ENCODE data around the gene CNOT3.

The CNOT3 gene

DNA sequence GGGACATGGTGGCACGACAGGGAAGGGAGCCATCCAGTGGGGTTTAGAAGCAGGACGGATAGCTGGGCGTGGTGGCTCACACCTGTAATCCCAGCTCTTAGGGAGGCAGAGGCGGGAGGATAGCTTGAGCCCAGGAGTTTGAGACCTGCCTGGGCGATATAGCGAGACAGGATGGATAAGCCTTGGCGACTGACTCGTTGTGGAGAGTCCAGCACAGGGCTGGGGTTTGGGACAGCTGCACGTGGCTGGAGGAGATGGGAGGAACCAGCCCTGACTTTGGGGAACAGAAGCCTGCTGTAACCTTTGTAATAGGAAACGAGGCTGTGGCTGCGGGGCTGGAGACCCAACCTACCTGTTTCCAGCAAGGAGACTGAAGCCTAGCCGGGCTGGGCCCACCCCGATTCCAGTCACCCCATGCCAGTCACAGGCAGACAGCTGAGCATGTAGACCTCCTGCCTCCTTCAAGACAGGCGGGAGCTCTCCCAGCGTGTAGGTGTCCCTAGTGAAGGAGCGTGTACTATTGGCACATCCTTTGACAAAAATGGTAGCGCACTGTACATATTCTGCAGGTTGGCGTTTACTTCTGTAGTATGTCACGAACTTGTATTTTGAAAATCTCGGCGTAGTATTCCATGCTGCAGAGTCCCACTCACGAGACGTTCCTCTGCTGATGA, 13.9 kb downstream of the CNOT3 start:
- Histone ChIP-seq H3K27me3 (ENCODE audit: low read length) (no peaks in the 10 kb centered on the region), H2AFZ (ENCODE audit: low read depth, low read length, severe bottlenecking) (no peak overlapping the region), H3K4me3 (ENCODE audit: insufficient read depth, low read length, poor library complexity, severe bottlenecking) (no peak overlapping the region), H3K4me2 (ENCODE audit: low read depth, low read length, poor library complexity, severe bottlenecking) (no peak overlapping the region), H3F3A (ENCODE audit: insufficient read depth) (peaks cover 8% of the 10 kb centered on the region; the same call in 1 of the 2 replicates), H3K9me3 (ENCODE audit: insufficient read depth, low read length) (no peaks in the 10 kb centered on the region), H3K36me3 (ENCODE audit: low read length) (no peaks in the 10 kb centered on the region), H3K9me2 (replicated peaks; ENCODE audit: insufficient read depth, low read length) (no peaks in the 10 kb centered on the region), H4K20me1 (ENCODE audit: low read depth, low read length) (no peaks in the 10 kb centered on the region), H3K9ac (ENCODE audit: low read length) (no peak overlapping the region), H3K79me2 (ENCODE audit: insufficient read depth, low read length) (no peaks in the 10 kb centered on the region), H3K27ac (ENCODE audit: low read depth, low read length) (no peak overlapping the region)
- no peak for TF ChIP-seq EZH2phosphoT487 (conservative IDR thresholded peaks at IDR 0.05; ENCODE audit: low read length)
- TF ChIP-seq, protein P1, sequence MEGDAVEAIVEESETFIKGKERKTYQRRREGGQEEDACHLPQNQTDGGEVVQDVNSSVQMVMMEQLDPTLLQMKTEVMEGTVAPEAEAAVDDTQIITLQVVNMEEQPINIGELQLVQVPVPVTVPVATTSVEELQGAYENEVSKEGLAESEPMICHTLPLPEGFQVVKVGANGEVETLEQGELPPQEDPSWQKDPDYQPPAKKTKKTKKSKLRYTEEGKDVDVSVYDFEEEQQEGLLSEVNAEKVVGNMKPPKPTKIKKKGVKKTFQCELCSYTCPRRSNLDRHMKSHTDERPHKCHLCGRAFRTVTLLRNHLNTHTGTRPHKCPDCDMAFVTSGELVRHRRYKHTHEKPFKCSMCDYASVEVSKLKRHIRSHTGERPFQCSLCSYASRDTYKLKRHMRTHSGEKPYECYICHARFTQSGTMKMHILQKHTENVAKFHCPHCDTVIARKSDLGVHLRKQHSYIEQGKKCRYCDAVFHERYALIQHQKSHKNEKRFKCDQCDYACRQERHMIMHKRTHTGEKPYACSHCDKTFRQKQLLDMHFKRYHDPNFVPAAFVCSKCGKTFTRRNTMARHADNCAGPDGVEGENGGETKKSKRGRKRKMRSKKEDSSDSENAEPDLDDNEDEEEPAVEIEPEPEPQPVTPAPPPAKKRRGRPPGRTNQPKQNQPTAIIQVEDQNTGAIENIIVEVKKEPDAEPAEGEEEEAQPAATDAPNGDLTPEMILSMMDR (IDR thresholded peaks at IDR 0.05; ENCODE audit: insufficient read depth, low read length, poor library complexity, severe bottlenecking), result no peak

DNA sequence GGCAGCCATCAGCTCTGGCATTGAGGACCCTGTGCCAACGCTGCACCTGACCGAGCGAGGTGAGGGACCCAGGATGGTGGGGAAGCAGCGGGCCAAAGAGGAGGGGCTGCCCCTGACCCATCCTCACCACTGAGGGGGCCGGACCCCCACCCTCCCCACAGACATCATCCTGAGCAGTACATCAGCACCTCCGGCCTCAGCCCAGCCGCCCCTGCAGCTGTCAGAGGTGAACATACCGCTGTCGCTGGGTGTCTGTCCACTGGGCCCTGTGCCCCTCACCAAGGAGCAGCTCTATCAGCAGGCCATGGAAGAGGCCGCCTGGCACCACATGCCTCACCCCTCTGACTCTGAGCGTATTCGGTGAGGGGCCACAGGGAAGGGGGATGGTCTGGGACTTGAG, 14.7 kb downstream of the CNOT3 start:
- no peak overlapping the region for H2AFZ ChIP-seq (ENCODE audit: low read depth, low read length, severe bottlenecking)
- H3K9me2 ChIP-seq (replicated peaks; ENCODE audit: insufficient read depth, low read length), result no peaks in the 10 kb centered on the region
- no peak overlapping the region for H3K4me2 ChIP-seq (ENCODE audit: low read depth, low read length, poor library complexity, severe bottlenecking)
- no peak overlapping the region for H3K4me3 ChIP-seq (ENCODE audit: insufficient read depth, low read length, poor library complexity, severe bottlenecking)
- H3K9ac ChIP-seq (ENCODE audit: low read length), result no peak overlapping the region
- no peaks in the 10 kb centered on the region for H3K27me3 ChIP-seq (ENCODE audit: low read length)
- H4K20me1 ChIP-seq (ENCODE audit: low read depth, low read length), result no peaks in the 10 kb centered on the region
- H3K9me3 ChIP-seq (ENCODE audit: insufficient read depth, low read length), result no peaks in the 10 kb centered on the region
- no peak overlapping the region for H3K27ac ChIP-seq (ENCODE audit: low read depth, low read length)
- peaks cover 8% of the 10 kb centered on the region; the same call in 1 of the 2 replicates for H3F3A ChIP-seq (ENCODE audit: insufficient read depth)
- TF ChIP-seq EZH2phosphoT487 (conservative IDR thresholded peaks at IDR 0.05; ENCODE audit: low read length), result no peak
- TF ChIP-seq, protein P1 (IDR thresholded peaks at IDR 0.05; ENCODE audit: insufficient read depth, low read length, poor library complexity, severe bottlenecking), result no peak
- H3K79me2 ChIP-seq (ENCODE audit: insufficient read depth, low read length), result no peaks in the 10 kb centered on the region
- H3K36me3 ChIP-seq (ENCODE audit: low read length), result no peaks in the 10 kb centered on the region

DNA sequence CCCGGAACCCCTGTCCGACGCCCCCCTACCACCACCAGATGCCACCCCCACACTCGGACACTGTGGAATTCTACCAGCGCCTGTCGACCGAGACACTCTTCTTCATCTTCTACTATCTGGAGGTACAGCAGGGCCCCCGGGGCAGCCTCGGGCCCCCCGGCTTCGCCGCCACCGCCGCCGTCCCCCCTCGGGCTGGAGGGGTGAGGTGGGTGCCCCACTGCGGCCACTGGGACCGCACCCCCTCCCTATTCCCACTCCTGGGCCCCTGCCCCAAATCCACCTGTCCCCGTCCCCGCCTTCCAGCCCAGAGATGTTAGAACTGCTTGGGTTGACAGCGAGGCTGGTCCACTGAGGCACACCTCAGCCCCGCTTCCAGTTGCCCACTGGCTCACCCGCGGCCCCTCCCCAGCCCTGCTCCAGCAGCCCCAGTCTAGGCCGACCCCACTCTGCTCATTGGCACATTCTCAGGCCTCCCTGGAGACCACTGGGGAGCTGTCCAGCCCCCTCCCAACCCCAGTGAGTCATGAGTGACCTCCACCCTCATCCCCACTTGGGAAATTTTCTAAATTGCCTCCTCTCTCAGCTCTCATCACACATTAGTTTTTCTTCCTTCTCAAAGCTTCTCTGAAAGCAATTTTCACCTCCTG, 15.4 kb downstream of the CNOT3 start:
- Histone ChIP-seq H3K27ac (ENCODE audit: low read depth, low read length) (no peak overlapping the region), H3K4me2 (ENCODE audit: low read depth, low read length, poor library complexity, severe bottlenecking) (no peak overlapping the region), H3K27me3 (ENCODE audit: low read length) (no peaks in the 10 kb centered on the region), H3K9me3 (ENCODE audit: insufficient read depth, low read length) (no peaks in the 10 kb centered on the region), H3K9ac (ENCODE audit: low read length) (no peak overlapping the region), H4K20me1 (ENCODE audit: low read depth, low read length) (no peaks in the 10 kb centered on the region), H3K79me2 (ENCODE audit: insufficient read depth, low read length) (no peaks in the 10 kb centered on the region), H3F3A (ENCODE audit: insufficient read depth) (peaks cover 8% of the 10 kb centered on the region; the same call in 1 of the 2 replicates), H3K4me3 (ENCODE audit: insufficient read depth, low read length, poor library complexity, severe bottlenecking) (no peak overlapping the region), H3K36me3 (ENCODE audit: low read length) (no peaks in the 10 kb centered on the region), H3K9me2 (replicated peaks; ENCODE audit: insufficient read depth, low read length) (no peaks in the 10 kb centered on the region), H2AFZ (ENCODE audit: low read depth, low read length, severe bottlenecking) (no peak overlapping the region)
- no peak for TF ChIP-seq EZH2phosphoT487 (conservative IDR thresholded peaks at IDR 0.05; ENCODE audit: low read length)
- TF ChIP-seq, protein P1 (IDR thresholded peaks at IDR 0.05; ENCODE audit: insufficient read depth, low read length, poor library complexity, severe bottlenecking), result no peak

Data from SU-DHL-6 (cell line).